Ascending aorta (tissue), 2 donors: Measurements from ENCODE around the gene KIF17. TPM values are rescaled to one million over a fixed set of nuclear protein-coding genes. Genes with fewer than 3 reads are reported as not detected.

Experiments used
- DNase-seq, 2 donors: peaks; one replicate each; pipeline ENCODE4 v3.0.0-alpha.2; 2019; ENCODE audit warnings: low spot score in 2 of 2
- H3K27ac ChIP-seq, 2 donors: fragments of 200-600 bp; sonication (generic); one replicate each; pipeline ENCODE4 v1.5.1; 2016 to 2017; ENCODE audit warnings: mild to moderate bottlenecking in 1 of 2
- H3K27me3 ChIP-seq: fragments of 200-600 bp; sonication (generic); one replicate; pipeline ENCODE4 v1.5.1; 2017
- H3K36me3 ChIP-seq, 2 donors: fragments of 200-600 bp; sonication (generic); one replicate each; pipeline ENCODE4 v1.5.1; 2016
- H3K4me1 ChIP-seq, 2 donors: fragments of 200-600 bp; sonication (generic); one replicate each; pipeline ENCODE4 v1.5.1; 2016 to 2017; ENCODE audit warnings: mild to moderate bottlenecking in 1 of 2
- H3K4me3 ChIP-seq, 2 donors: fragments of 200-600 bp; sonication (generic); one replicate each; pipeline ENCODE4 v1.5.1; 2016 to 2017; ENCODE audit warnings: mild to moderate bottlenecking in 1 of 2
- H3K9me3 ChIP-seq, 2 donors: fragments of 200-600 bp; sonication (generic); one replicate each; pipeline ENCODE4 v1.5.1; 2016
- CTCF ChIP-seq, 3 experiments: fragments of 200-600 bp in 2 of 3; fragments of 450-650 bp in 1 of 3; sonication (generic) in 2 of 3; IDR thresholded peaks; one replicate each; pipeline ENCODE4 v1.5.1; 2016 to 2019; ENCODE audit warnings: antibody characterized with exemption in 3 of 3, mild to moderate bottlenecking in 1 of 3, moderate library complexity in 1 of 3
- intact Hi-C: fragments of 100-400 bp; cut with DNase I; formaldehyde crosslinking; loops from one replicate; pipeline ENCODE4 v1.15.1; 2023
- total RNA-seq: library from RNA; depleted of rRNA; stranded (reverse); fragments of >200 nt; gene quantifications from one replicate; pipeline ENCODE4 v1.1.0, GENCODE V29; 2016

The KIF17 gene
- total RNA-seq, 1 donor from 2014 or later: 18.5 TPM

- Histone ChIP-seq H3K27ac (no peak overlapping the region), H3K36me3 (peaks cover 41 to 68% of the 10 kb centered on the region in 2 donors), H3K9me3 (no peaks in the 10 kb centered on the region), H3K4me3 (no peak overlapping the region), H3K4me1 (peaks cover 4 to 13% of the 10 kb centered on the region in 2 donors), H3K27me3 (no peaks in the 10 kb centered on the region)
- DNase-seq: no peak
- no peak for TF ChIP-seq CTCF (IDR thresholded peaks at IDR 0.05)
- intact Hi-C loops: no loop called here
These were observed 60.8 kb downstream of the KIF17 start for GRCh38 chr1:20657024-20657423.

GRCh38 chr1:20654104-20654690 lies 63.6 kb downstream of the KIF17 start:
- DNase-seq: no peak
- no peak overlapping the region for H3K4me3 ChIP-seq
- H3K27ac ChIP-seq: no peak overlapping the region
- intact Hi-C loops: no loop called here
- no peaks in the 10 kb centered on the region for H3K27me3 ChIP-seq
- H3K36me3 ChIP-seq: peaks cover 63 to 88% of the 10 kb centered on the region in 2 donors
- no peak for TF ChIP-seq CTCF (IDR thresholded peaks at IDR 0.05)
- H3K9me3 ChIP-seq: no peaks in the 10 kb centered on the region
- H3K4me1 ChIP-seq: no peaks in the 10 kb centered on the region

- intact Hi-C loops: no loop called here
- Histone ChIP-seq H3K27me3 (no peaks in the 10 kb centered on the region), H3K27ac (no peak overlapping the region), H3K9me3 (no peaks in the 10 kb centered on the region), H3K36me3 (peaks cover 78 to 90% of the 10 kb centered on the region in 2 donors), H3K4me1 (no peaks in the 10 kb centered on the region), H3K4me3 (no peak overlapping the region)
- TF ChIP-seq CTCF (IDR thresholded peaks at IDR 0.05): no peak
- no peak for DNase-seq
These were observed 65.5 kb downstream of the KIF17 start for GRCh38 chr1:20652300-20652699.

- TF ChIP-seq CTCF (IDR thresholded peaks at IDR 0.05): no peak
- H3K36me3 ChIP-seq: peaks cover 81% of the 10 kb centered on the region in 2 donors
- DNase-seq: no peak
- H3K4me3 ChIP-seq: no peak overlapping the region
- no peaks in the 10 kb centered on the region for H3K4me1 ChIP-seq
- H3K9me3 ChIP-seq: no peaks in the 10 kb centered on the region
- H3K27ac ChIP-seq: no peak overlapping the region
- intact Hi-C loops: no loop called here
- no peaks in the 10 kb centered on the region for H3K27me3 ChIP-seq
These were observed 68.9 kb downstream of the KIF17 start for GRCh38 chr1:20648946-20649345.

- intact Hi-C loops: no loop called here
- Histone ChIP-seq H3K9me3 (no peaks in the 10 kb centered on the region), H3K4me3 (no peak overlapping the region), H3K27ac (no peak overlapping the region), H3K27me3 (no peaks in the 10 kb centered on the region), H3K4me1 (no peaks in the 10 kb centered on the region), H3K36me3 (peaks cover 81% of the 10 kb centered on the region in 2 donors)
- TF ChIP-seq CTCF (IDR thresholded peaks at IDR 0.05): no peak
- DNase-seq: no peak
These were observed 69.4 kb downstream of the KIF17 start for GRCh38 chr1:20648438-20648837.

- Histone ChIP-seq H3K27ac (no peak overlapping the region), H3K27me3 (no peaks in the 10 kb centered on the region), H3K36me3 (peaks cover 79 to 89% of the 10 kb centered on the region in 2 donors), H3K4me3 (no peak overlapping the region), H3K4me1 (no peaks in the 10 kb centered on the region), H3K9me3 (no peaks in the 10 kb centered on the region)
- intact Hi-C loops: no loop called here
- no peak for TF ChIP-seq CTCF (IDR thresholded peaks at IDR 0.05)
- no peak for DNase-seq
These were observed 72.4 kb downstream of the KIF17 start for GRCh38 chr1:20645414-20645813.
